ENCODE measurements around the gene DNAI2.

GRCh38 chr17:74345433-74346241, 71.6 kb downstream of the DNAI2 start:
- no peak for TF ChIP-seq CTCF (conservative IDR thresholded peaks at IDR 0.05)
- TF ChIP-seq ZFX (IDR thresholded peaks at IDR 0.05) = no peak

Measured in C4-2B (cell line).